Measurements from ENCODE around the gene LDHD. TPM values are rescaled to one million over a fixed set of nuclear protein-coding genes. Genes with fewer than 3 reads are reported as not detected.

The LDHD gene
- total RNA-seq, result 10 to 100 TPM; 28.8 to 65.6 TPM

DNA sequence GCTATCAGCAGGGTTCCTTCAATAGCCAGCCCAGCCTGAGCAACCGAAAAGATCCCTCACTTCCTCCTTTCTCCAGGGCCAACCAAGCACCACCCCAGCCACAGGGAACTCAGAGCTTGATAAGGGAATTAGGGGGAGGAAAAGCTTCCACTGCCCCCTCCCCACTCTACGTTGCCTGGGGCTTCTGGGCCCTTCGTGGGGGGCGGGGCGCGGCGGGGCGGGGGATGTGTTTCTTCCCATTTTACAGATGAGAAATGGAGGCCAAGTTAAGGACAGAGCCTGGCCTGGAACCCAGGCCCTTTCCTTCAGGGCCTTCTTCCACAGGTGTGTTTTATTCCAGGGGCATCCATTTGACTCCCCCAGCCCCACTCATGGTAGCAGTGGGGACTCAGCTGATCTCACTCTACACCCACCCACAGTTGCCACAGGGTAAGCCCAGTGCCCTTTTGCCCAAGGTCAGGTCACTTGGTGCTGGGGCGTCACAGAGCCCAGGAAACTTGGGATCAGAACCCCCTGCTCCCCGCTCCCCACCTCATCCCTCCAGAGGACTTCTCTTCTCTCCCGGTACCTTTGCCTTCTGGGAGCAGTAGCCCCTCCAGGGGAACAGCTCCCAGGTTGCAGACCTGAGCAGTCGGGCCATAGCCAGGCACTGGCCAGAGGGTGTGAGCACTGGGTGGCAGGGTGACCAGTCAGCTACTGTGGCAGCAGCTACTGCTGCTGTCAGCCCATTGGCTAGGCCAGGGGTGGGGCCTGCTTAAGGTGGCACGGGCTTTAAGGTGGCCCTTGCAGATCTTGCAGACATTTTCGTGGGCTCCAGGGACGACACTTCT lies at the start of gene LDHD:
TSS of gene LDHD (minus strand) at position 700 of the 830 bp plus-strand sequence. CDS start at position 640, 60 bp downstream.
- Histone ChIP-seq H3K4me1 (peaks cover 0 to 41% of the 10 kb centered on the region in 2 donors), H3K36me3 (no peaks in the 10 kb centered on the region), H3K27ac (peak within 1 kb of the TSS; percentile 72 to 74), H3K27me3 (no peaks in the 10 kb centered on the region), H3K4me3 (peak within 1 kb of the TSS; percentile 56 to 59), H3K9me3 (peaks cover 0 to 6% of the 10 kb centered on the region in 2 donors)
- TF ChIP-seq, protein P1, sequence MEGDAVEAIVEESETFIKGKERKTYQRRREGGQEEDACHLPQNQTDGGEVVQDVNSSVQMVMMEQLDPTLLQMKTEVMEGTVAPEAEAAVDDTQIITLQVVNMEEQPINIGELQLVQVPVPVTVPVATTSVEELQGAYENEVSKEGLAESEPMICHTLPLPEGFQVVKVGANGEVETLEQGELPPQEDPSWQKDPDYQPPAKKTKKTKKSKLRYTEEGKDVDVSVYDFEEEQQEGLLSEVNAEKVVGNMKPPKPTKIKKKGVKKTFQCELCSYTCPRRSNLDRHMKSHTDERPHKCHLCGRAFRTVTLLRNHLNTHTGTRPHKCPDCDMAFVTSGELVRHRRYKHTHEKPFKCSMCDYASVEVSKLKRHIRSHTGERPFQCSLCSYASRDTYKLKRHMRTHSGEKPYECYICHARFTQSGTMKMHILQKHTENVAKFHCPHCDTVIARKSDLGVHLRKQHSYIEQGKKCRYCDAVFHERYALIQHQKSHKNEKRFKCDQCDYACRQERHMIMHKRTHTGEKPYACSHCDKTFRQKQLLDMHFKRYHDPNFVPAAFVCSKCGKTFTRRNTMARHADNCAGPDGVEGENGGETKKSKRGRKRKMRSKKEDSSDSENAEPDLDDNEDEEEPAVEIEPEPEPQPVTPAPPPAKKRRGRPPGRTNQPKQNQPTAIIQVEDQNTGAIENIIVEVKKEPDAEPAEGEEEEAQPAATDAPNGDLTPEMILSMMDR (IDR thresholded peaks at IDR 0.05), result no peak
- peak; percentile 90 for DNase-seq (ENCODE audit: low spot score)

DNA sequence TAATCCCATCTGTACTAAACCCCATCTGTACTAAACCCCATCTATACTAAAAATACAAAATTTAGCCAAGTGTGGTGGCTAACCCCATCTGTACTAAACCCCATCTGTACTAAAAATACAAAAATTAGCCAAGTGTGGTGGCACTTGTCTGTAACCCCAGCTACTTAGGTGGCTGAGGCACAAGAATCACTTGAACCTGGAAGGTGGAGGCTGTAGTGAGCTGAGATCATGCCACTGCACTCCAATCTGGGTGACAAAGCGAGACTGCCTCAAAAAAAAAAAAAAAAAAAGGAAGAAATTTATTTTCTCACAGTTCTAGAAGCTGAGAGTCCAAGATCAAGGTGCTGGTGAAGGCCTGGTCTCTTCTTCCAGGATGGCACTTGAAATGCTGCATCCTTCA lies 43.8 kb upstream of the LDHD start:
- Histone ChIP-seq H3K27me3 (no peaks in the 10 kb centered on the region), H3K9me3 (no peaks in the 10 kb centered on the region), H3K4me3 (no peak overlapping the region), H3K4me1 (no peaks in the 10 kb centered on the region), H3K27ac (no peak overlapping the region), H3K36me3 (peaks cover 6% of the 10 kb centered on the region)
- TF ChIP-seq, protein P1 (IDR thresholded peaks at IDR 0.05), result no peak
- DNase-seq (ENCODE audit: low spot score), result no peak

DNA sequence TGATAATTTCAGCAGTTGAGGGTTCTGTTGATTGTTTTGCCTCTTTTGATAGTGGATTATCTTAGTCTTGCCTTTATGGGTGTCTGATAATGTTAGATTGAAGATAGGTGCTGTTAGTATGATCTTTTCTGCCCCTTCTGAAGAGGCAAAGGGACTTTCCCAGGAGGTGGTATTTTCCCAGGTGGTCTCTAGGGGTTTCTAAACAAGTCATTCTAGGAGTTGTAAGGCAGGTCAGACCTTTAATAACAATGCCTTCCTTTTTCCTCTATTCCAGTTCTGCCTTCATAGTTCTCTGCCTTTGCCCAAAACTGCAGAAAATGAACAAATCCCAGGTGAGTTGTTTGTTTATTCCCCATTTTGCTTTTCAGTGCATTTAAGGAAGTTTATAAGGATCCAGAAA lies 36.1 kb upstream of the LDHD start:
- H3K27me3 ChIP-seq, result no peaks in the 10 kb centered on the region
- no peak overlapping the region for H3K4me3 ChIP-seq
- H3K9me3 ChIP-seq, result peaks cover 0 to 21% of the 10 kb centered on the region in 2 donors
- peaks cover 0 to 9% of the 10 kb centered on the region in 2 donors for H3K4me1 ChIP-seq
- no peak overlapping the region for H3K27ac ChIP-seq
- no peak for DNase-seq (ENCODE audit: low spot score)
- TF ChIP-seq, protein P1 (IDR thresholded peaks at IDR 0.05), result no peak
- peaks cover 29% of the 10 kb centered on the region for H3K36me3 ChIP-seq

DNA sequence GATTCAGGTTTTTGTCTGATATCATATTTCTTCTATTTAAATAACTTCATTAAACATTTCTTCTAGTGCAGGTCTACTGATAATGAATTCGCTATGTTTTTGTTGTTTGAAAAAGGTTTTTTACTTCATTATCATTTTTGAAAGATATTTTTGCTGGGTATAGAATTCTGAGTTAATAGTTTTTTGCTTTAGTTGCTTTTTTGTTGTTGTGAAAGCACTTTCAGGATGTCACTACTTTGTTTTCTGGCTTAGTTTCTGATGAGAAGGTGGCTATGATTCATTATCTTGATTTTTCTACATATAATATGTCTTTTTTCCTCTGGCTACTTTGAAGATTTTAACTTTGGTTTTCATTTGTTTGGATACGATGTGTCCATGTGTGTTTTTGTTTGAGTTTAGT lies 35.2 kb upstream of the LDHD start:
- H3K27me3 ChIP-seq, result no peaks in the 10 kb centered on the region
- DNase-seq (ENCODE audit: low spot score), result no peak
- no peak overlapping the region for H3K27ac ChIP-seq
- TF ChIP-seq, protein P1 (IDR thresholded peaks at IDR 0.05), result no peak
- H3K4me3 ChIP-seq, result no peak overlapping the region
- H3K9me3 ChIP-seq, result peaks cover 0 to 21% of the 10 kb centered on the region in 2 donors
- H3K4me1 ChIP-seq, result peaks cover 0 to 9% of the 10 kb centered on the region in 2 donors
- peaks cover 29% of the 10 kb centered on the region for H3K36me3 ChIP-seq

DNA sequence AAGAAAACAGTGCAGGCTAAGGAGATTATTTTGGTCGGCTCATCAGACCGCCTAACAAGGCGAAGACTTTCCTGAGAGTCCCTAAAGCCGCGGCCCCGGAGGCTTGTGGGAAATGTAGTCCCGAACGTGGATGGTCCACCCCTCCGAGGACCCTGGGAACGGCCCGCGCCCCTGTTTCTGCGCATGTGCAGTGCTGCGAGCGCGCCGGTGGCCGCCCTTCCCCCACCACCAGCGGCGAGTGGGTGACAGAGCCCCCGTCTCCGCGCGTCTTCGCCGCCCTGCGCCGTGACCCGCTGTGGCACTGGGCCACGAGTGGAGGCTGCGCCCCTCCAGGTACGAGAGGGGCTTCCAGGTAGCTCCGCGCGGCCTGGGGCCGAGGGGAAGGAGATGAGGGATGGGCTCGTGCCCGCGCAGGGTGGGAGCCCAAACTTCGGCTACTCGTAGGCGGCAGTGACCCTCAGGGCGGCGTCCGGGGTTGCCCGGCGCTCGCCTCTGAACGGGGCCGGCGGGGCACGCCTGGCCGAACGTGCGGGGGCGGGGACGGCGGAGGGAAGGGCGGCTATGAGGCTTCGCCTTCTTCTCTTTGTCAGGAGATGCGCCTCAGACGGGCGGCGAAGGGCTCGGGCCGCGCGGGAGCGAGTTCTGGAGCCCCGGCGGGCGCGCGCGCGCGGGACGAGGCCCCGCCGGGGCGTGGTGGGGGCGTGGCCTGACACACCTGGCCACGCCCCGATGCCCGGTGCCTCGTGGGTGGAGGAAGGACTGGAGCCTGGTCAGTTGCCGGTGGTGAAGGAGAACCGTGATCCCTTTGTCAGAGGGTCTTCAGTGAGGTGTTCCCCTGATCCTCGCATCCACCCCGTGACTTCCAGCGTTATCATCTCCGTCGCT lies 32.0 kb upstream of the LDHD start, which contains the start of gene ZFP1:
TSS of gene ZFP1 (plus strand) at position 214 of the 885 bp plus-strand sequence. CDS start 4,428 bp downstream, outside the sequence.
- peak within 1 kb of the TSS; percentile 97 to 98 for H3K27ac ChIP-seq
- H3K4me1 ChIP-seq, result peaks cover 0 to 9% of the 10 kb centered on the region in 2 donors
- H3K9me3 ChIP-seq, result peaks cover 0 to 21% of the 10 kb centered on the region in 2 donors
- peaks cover 5% of the 10 kb centered on the region for H3K36me3 ChIP-seq
- H3K4me3 ChIP-seq, result peak within 1 kb of the TSS; percentile 86 to 96
- TF ChIP-seq, protein P1 (IDR thresholded peaks at IDR 0.05), result no peak
- DNase-seq (ENCODE audit: low spot score), result peak; percentile 95
- no peaks in the 10 kb centered on the region for H3K27me3 ChIP-seq

All from right atrium auricular region (tissue), 2 donors.